NCI-H446 (cell line): ENCODE data around the gene POMGNT1.
"Not testable (repeated sequence)": the region's sequence is repeated elsewhere in the genome, so short reads cannot be mapped to it uniquely, and the experiment has no call there.

Source experiments
- DNase-seq, 2 experiments: peaks; one replicate each; lab custom pipeline; 2025; lab: John Stamatoyannopoulos, UW

The POMGNT1 gene

GRCh38 chr1:46197964-46198811 is at the start of gene POMGNT1:
Gene POMGNT1, minus strand, starts transcription at chr1:46198434. Its CDS starts 613 bp downstream, at chr1:46197821.
- DNase-seq: peak; percentile 33 to 64

DNA sequence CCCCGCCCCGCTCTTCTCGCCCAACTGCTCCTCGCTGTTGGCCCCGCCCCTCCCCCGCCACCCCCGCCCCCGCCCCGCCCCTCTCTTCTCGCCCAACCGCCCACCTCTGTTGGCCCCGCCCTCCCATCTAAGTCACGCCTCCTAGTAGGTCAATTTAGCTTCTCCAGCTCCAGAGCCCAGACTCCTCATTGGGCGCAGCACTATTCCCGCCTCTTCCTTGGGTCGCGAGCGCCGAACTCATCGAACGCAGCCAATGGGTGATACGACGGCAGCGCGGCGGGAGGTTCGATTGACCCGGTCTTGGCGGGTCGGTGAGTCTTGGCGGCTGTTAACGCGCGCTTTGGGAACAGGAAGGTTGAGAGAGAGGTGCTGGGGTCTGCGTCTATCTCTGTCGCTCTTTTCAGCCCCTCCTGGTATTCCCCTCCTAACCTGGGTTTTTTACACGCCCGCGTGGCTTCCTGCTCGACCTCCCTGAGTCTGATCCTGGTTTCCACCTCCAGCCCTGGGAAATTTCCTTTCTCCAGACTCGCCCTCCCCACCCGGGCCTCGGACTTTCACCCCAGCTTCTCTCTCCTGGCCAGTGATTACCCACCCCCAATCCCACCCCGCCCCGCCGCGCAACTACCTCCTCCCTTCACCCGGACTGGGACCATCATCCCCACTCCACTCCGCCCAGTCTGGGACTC is 49.3 kb upstream of the POMGNT1 start, which contains the start of gene RAD54L:
Gene RAD54L (plus strand): TSS at position 328 of the 686 bp plus-strand sequence. CDS start 643 bp downstream, outside the sequence.
- DNase-seq: peak; percentile 98 to 99

DNA sequence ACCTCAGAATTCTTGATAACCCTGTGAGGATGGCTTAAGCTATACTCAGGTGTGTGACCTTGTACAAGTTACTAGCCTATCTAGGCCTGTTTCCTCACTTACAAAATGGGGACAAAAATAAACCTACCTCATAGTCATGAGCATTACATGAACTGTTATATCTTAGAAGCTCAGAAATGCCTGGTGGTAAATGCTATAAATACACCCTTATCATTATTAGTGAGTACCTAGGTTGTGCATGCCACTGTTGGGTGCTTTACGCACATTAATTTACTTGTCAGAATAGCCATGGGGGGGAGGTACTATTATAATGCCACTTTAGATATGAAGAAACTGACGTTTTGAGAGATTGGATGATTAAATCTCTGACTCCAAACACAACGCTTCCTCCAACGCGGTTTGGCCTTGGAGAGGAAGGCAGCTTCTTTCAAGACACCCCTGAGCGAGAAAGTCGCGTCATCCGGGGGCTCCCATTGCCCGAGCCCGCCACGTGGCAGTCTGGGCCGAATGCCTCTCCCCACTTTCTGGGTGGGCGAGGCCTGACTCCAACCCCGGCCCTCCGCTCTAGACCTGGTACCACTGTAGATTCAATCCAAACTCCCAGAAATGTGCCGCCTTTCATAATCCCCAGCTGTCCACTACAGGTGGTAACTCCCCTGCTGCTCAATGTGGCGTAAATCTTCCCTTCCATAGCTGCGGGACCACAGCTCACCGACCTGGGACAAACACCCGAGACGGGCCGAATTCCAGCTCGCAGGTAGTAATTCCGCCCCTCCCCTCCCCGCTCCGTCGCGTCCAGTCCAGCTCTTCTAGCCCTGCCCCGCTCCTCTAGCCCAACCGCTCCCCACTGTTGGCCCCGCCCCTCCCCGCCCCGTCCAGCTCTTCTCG is 48.6 kb upstream of the POMGNT1 start:
- DNase-seq: peak; percentile 72 to 78

DNA sequence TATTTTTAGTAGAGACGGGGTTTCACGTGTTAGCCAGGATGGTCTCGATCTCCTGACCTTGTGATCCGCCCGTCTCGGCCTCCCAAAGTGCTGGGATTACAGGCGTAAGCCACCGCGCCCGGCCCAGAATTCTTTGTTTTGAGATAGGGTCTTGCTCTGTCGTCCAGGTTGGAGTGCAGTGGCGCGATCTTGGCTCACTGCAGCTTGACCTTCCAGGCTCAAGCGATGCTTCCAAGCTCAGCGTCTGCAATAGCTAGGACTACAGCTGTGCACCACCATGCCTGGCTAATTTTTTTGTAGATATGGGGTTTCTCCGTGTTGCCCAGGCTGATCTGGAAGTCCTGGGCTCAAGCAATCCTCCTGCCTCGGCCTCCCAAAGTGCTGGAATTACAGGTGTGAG is 47.9 kb upstream of the POMGNT1 start:
- DNase-seq: not testable (repeated sequence)

- peak in 1 of 2 experiments; percentile 60 for DNase-seq
Measured at GRCh38 chr1:46244656-46245371, 46.6 kb upstream of the POMGNT1 start.

DNA sequence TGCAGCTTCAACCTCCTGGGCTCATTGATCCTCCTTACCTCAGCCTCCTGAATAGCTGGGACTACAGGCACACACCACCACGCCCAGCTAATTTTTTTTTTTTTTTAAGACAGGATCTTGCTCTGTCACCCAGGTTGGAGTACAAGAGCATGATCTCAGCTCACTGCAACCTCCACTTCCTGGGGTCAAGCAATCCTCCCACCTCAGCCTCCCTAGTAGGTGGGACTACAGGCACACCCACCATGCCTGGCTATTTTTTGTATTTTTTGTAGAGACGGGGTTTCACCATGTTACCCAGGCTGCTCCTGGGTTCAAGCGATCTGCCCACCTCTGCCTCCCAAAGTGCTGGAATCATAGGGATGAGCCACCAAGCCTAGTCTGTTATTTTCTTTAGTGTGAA is 45.6 kb upstream of the POMGNT1 start:
- not testable (repeated sequence) for DNase-seq

- DNase-seq: no peak
Measured at GRCh38 chr1:46242918-46243317, 44.7 kb upstream of the POMGNT1 start.

GRCh38 chr1:46241733-46242132 is 43.5 kb upstream of the POMGNT1 start:
- DNase-seq: not testable (repeated sequence)

- not testable (repeated sequence) for DNase-seq
Measured at GRCh38 chr1:46238865-46239264, 40.6 kb upstream of the POMGNT1 start.

DNA sequence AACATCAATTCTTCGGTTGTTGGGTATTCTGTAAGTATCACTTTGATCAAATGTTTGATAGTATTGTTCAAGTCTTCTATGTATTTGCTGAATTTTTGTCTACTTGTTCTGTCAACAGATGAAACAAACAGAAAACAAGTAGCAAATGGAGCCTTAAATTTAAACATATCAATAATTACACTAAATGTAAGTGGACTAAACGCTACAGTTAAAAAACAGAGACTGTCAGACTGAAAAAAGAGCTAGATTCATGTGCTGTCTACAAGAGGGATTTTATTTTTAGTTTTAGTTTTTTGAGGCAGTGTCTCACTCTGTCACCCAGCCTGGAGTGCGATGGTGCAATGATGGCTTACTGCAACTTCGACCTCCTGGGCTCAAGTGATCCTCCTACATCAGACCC is 38.6 kb upstream of the POMGNT1 start:
- DNase-seq: no peak

GRCh38 chr1:46231231-46231630 is 33.0 kb upstream of the POMGNT1 start:
- DNase-seq: not testable (repeated sequence)

DNA sequence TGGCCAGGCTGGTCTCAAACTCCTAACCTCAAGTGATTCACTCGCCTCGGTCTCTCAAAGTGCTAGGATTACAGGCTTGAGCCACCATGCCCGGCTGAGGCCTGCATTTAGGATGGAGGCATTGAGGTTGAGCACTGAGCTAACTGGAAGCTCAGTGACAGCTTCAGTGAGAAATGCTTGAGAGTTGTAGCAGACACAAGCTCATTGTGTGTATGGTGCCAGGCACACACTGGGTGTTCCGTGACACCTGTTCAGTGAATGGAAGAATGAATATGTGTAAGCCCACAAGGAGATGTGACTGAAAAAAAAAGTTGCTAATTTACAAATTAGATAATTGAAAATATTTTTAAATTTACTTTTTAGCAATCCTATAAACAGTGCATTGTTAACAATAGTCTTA is 26.7 kb upstream of the POMGNT1 start:
- no peak for DNase-seq

DNA sequence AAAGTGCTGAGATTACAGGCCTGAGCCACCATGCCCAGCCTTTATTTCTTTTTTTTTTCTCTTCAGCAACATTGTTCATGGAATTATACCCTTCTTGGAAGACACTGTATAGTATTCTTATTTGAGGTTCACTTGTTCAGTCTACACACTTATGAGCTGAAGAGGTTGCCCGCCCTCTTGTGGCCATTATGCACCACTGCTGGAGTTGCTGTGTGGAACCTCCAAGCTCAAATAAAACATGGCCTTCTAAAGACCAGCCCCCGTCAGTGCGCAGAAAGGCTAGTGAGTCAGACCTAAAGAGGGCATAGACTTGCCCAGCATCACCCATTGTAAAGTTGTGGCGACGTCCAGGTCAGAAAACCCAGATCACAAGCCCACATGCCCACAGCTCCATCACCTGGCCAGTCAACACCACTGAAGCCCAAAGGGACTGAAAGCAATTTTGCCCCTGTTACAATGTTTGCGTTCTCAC is 25.3 kb upstream of the POMGNT1 start:
- peak; percentile 81 to 93 for DNase-seq

DNA sequence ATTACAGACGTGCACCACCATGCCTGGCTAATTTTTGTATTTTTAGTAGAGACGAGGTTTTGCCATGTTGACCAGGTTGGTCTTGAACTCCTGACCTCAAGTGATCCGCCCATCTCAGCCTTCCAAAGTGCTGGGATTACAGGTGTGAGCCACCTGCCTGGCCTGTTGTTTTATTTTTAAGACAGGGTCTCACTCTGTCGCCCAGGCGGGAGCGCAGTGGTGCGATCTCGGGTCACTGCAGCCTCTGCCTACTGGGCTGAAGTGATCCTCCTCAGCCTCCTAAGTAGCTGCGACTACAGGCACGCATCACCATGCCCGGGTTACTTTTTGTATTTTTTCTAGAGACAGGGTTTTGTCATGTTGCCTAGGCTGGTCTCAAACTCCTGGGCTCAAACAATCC is 24.8 kb upstream of the POMGNT1 start:
- DNase-seq: not testable (repeated sequence)

- no peak for DNase-seq
Measured at GRCh38 chr1:46221749-46222148, 23.5 kb upstream of the POMGNT1 start.

- DNase-seq: no peak
Measured at GRCh38 chr1:46220808-46221207, 22.6 kb upstream of the POMGNT1 start.

GRCh38 chr1:46219551-46220520 is 21.6 kb upstream of the POMGNT1 start:
- peak in 1 of 2 experiments; percentile 21 for DNase-seq

DNA sequence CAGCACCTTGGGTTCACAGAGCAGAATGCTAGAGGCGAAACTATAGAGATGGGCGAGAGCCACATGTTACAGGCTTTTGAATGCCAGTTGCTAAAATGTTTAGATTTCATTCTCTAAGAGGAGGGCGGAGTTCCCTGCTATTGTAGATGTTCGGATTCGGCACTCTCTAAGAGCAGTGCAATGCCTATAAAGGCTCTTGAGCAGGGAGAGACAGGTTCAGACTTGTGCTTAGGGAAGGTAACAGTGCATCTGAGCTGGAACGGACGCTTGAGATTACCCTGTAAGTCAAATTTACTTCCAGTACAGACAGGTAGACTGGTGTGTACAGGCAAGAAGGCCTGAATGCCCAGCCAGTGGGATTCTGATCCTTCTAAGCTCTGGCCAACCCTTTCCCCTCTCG is 20.2 kb upstream of the POMGNT1 start:
- no peak for DNase-seq

- DNase-seq: no peak
Measured at GRCh38 chr1:46215504-46215903, 17.3 kb upstream of the POMGNT1 start.

DNA sequence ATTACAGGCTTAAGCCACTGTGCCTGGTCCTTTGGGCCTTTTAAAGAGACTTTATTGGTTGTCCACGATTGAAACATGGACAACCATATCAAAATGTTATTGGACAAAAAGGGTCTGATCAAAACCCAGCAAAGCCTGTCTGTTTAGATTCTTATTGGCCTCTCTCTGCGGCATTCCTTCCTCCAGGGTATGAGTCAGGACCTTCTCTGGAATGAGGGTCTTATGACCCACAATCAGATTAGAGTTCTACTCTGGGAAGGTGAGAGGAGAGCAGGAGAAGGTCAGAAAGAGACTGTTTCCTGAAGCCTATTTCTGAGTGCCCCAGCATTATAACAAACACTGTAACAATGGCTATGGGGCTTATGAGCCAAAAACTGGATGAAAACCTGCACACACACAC is 12.8 kb upstream of the POMGNT1 start:
- DNase-seq: no peak
